HCT116 (cell line): ENCODE measurements around the gene RCAN3. TPM values are rescaled to one million over a fixed set of nuclear protein-coding genes. Genes with fewer than 3 reads are reported as not detected.

ENCODE experiments used
- ATAC-seq: fragments of 200-7000 bp; cut with Tn5 transposase; 2 replicates; pipeline ENCODE4 v1.9.1; 2020; ENCODE audit warnings: mild to moderate bottlenecking, moderate library complexity
- BruUV-seq: library from RNA; stranded (reverse); fragments of 400-500 nt; replicated peaks from 2 replicates; lab custom pipeline; 2021; lab: Mats Ljungman, UMichigan
- CTCF ChIA-PET: fragments of 300-600 bp; sonication (Branson Sonifier 250); formaldehyde crosslinking; loops from one replicate; lab custom pipeline; 2021; ENCODE audit warnings: antibody characterized with exemption; lab: Charles Lee
- POLR2A ChIA-PET: fragments of 300-600, 350-600 bp; sonication (Branson Sonifier 250); formaldehyde crosslinking; loops from one replicate; lab custom pipeline; 2021; ENCODE audit warnings: antibody characterized with exemption; lab: Charles Lee
- RAD21 ChIA-PET, 2 experiments: fragments of 300-600 bp; sonication (Branson Sonifier 250); formaldehyde crosslinking; loops; one replicate each; lab custom pipeline; 2023; ENCODE audit warnings: low total read pairs in 2 of 2; ENCODE audit not compliant: uncharacterized antibody in 2 of 2, unreplicated experiment in 2 of 2, low non-redundant PET in 1 of 2; lab: Charles Lee
- DNase-seq: peaks from one replicate; pipeline ENCODE4 v3.0.0-alpha.2; 2010; ENCODE audit warnings: low read depth, low spot score
- H2AFZ ChIP-seq: fragments of 200-600 bp; shearing (Covaris generic), sonication (generic); 2 replicates; pipeline ENCODE4 v1.6.1; 2017; ENCODE audit warnings: low read depth, mixed run types, mixed read lengths, antibody characterized with exemption, low read length; ENCODE audit not compliant: poor library complexity, severe bottlenecking
- H3K27ac ChIP-seq: 2 replicates; pipeline ENCODE4 v1.5.1; 2012; ENCODE audit warnings: low read depth, low read length
- H3K27me3 ChIP-seq: fragments of 200-600 bp; sonication (generic); 2 replicates; pipeline ENCODE4 v1.6.1; 2016; ENCODE audit warnings: mixed run types, low read length, mixed read lengths; ENCODE audit not compliant: insufficient read depth
- H3K36me3 ChIP-seq, 2 experiments: fragments of 200-500 bp in 1 of 2; fragments of 200-600 bp in 1 of 2; sonication (Bioruptor generic) in 1 of 2; sonication (generic) in 1 of 2; 2 replicates each; pipeline versions ENCODE4 v1.5.1 to v1.6.1; 2014 to 2016; ENCODE audit warnings: low read length in 2 of 2, inconsistent platforms in 1 of 2, mixed read lengths in 1 of 2, mixed run types in 1 of 2; ENCODE audit not compliant: insufficient read depth in 2 of 2, control insufficient read depth in 1 of 2
- H3K4me1 ChIP-seq, 2 experiments: fragments of 200-600 bp in 1 of 2; sonication (generic) in 1 of 2; 2 replicates each; pipeline versions ENCODE4 v1.5.1 to v1.6.1; 2012 to 2017; ENCODE audit warnings: low read length in 2 of 2, inconsistent platforms in 1 of 2, mild to moderate bottlenecking in 1 of 2, mixed read lengths in 1 of 2, mixed run types in 1 of 2, moderate library complexity in 1 of 2; ENCODE audit not compliant: insufficient read depth in 2 of 2, control insufficient read depth in 1 of 2
- H3K4me2 ChIP-seq: fragments of 200-600 bp; sonication (generic); 2 replicates; pipeline ENCODE4 v1.6.1; 2017; ENCODE audit warnings: mixed run types, low read length, mixed read lengths
- H3K4me3 ChIP-seq, 2 experiments: fragments of 200-600 bp in 1 of 2; sonication (generic) in 1 of 2; replicated peaks in 1 of 2; 2 replicates each; pipeline ENCODE4 v1.5.1; 2011 to 2016; ENCODE audit warnings: low read length in 2 of 2, control low read depth in 1 of 2, low read depth in 1 of 2, mild to moderate bottlenecking in 1 of 2, mixed read lengths in 1 of 2, mixed run types in 1 of 2
- H3K79me2 ChIP-seq: fragments of 200-600 bp; sonication (generic); 2 replicates; pipeline ENCODE4 v1.6.1; 2017; ENCODE audit warnings: mild to moderate bottlenecking, mixed run types, low read length, moderate library complexity, mixed read lengths; ENCODE audit not compliant: insufficient read depth
- H3K9ac ChIP-seq: fragments of 200-600 bp; sonication (generic); 2 replicates; pipeline ENCODE4 v1.6.1; 2016; ENCODE audit warnings: low read length, mixed read lengths
- H3K9me2 ChIP-seq: fragments of 200-600 bp; sonication (generic), shearing (Covaris generic); 2 replicates; pipeline ENCODE4 v1.6.1; 2017; ENCODE audit warnings: mixed run types, mild to moderate bottlenecking, moderate library complexity; ENCODE audit not compliant: insufficient read depth
- H3K9me3 ChIP-seq, 2 experiments: fragments of 200-500 bp in 1 of 2; fragments of 200-600 bp in 1 of 2; sonication (Bioruptor generic) in 1 of 2; sonication (generic) in 1 of 2; 2 replicates each; pipeline ENCODE4 v1.6.1; 2014 to 2017; ENCODE audit warnings: low read length in 2 of 2, mixed read lengths in 2 of 2, inconsistent platforms in 1 of 2, low read depth in 1 of 2, mild to moderate bottlenecking in 1 of 2, mixed run types in 1 of 2, moderate library complexity in 1 of 2; ENCODE audit not compliant: control insufficient read depth in 1 of 2, insufficient read depth in 1 of 2
- H4K20me1 ChIP-seq: fragments of 200-600 bp; sonication (generic), shearing (Covaris generic); 2 replicates; pipeline ENCODE4 v1.6.1; 2017; ENCODE audit warnings: mixed run types, mild to moderate bottlenecking, moderate library complexity; ENCODE audit not compliant: insufficient read depth
- CBX3 ChIP-seq: IDR thresholded peaks from 2 replicates; pipeline ENCODE4 v1.6.1; 2012; ENCODE audit warnings: low read depth
- EGR1 ChIP-seq: IDR thresholded peaks from 2 replicates; pipeline ENCODE4 v1.6.1; 2012; ENCODE audit warnings: low read depth
- FOSL1 ChIP-seq: IDR thresholded peaks from 2 replicates; pipeline ENCODE4 v1.6.1; 2012; ENCODE audit warnings: low read depth
- JUND ChIP-seq: IDR thresholded peaks from 2 replicates; pipeline ENCODE4 v1.6.1; 2012
- POLR2A ChIP-seq: IDR thresholded peaks from 2 replicates; pipeline ENCODE4 v1.7.0; 2011; ENCODE audit warnings: borderline replicate concordance; ENCODE audit not compliant: insufficient read depth, insufficient read length; ENCODE audit errors: extremely low read depth
- POLR2AphosphoS5 ChIP-seq: IDR thresholded peaks from 2 replicates; pipeline ENCODE4 v1.6.1; 2011; ENCODE audit warnings: mild to moderate bottlenecking, low read depth, low read length, moderate library complexity
- SIN3A ChIP-seq: IDR thresholded peaks from 2 replicates; pipeline ENCODE4 v1.6.1; 2012; ENCODE audit warnings: low read depth
- ZFX ChIP-seq: fragments of 450-650 bp; IDR thresholded peaks from 2 replicates; pipeline ENCODE4 v1.6.1; 2017
- intact Hi-C: fragments of 100-400 bp; cut with micrococcal nuclease; formaldehyde crosslinking; loops from 2 replicates; pipeline ENCODE4 v1.10.0; 2022
- total RNA-seq: library from RNA; stranded (reverse); gene quantifications from one replicate; pipeline ENCODE4 v1.2.1, GENCODE V29; 2021; ENCODE audit not compliant: unreplicated experiment
- TF ChIP-seq, protein P1 (sequence below): IDR thresholded peaks from 2 replicates; pipeline ENCODE4 v1.6.1; 2012; ENCODE audit warnings: low read depth
- TF ChIP-seq, protein P2 (sequence below): IDR thresholded peaks from 2 replicates; pipeline ENCODE4 v1.6.1; 2011; ENCODE audit warnings: mild to moderate bottlenecking, low read length, moderate library complexity; ENCODE audit not compliant: insufficient replicate concordance; ENCODE audit errors: extremely low read depth

RCAN3 gene
- total RNA-seq, 1 experiment from 2014 or later, result 13.3 TPM

DNA sequence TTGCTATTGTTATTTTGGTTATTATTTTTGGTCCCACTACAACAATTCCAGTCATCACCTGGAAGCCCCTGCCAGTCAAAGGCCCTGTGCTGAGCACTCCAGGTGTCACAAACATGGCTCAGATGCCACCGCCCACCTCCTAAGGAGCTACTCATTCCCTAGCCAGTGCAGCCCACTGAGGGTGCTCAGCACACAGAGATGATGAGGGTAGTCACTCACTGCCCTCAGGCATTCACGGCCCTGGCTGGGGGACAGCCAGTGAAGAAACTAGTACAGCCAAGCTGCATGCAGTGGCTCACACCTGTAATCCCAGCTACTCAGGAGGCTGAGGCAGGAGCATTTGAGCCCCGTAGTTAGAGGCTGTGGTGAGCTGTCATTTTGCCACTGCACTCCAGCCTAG lies 44.8 kb upstream of the RCAN3 start:
- H3K4me2 ChIP-seq, result no peak overlapping the region
- H3K79me2 ChIP-seq, result no peaks in the 10 kb centered on the region
- DNase-seq (no peak), ATAC-seq (no peak)
- H3K9me2 ChIP-seq, result no peaks in the 10 kb centered on the region
- ChIA-PET RAD21 (no interaction called here), POLR2A (no interaction called here), CTCF (no interaction called here)
- H4K20me1 ChIP-seq, result no peaks in the 10 kb centered on the region
- H3K27ac ChIP-seq, result no peak overlapping the region
- no TSS peak for BruUV-seq
- H3K9ac ChIP-seq, result no peak overlapping the region
- H3K4me3 ChIP-seq, result no peak overlapping the region
- H3K9me3 ChIP-seq, result no peaks in the 10 kb centered on the region
- no peak overlapping the region for H2AFZ ChIP-seq
- peaks cover 0 to 8% of the 10 kb centered on the region in 2 experiments; a peak in 2 of 4 replicates for H3K4me1 ChIP-seq
- no peaks in the 10 kb centered on the region for H3K27me3 ChIP-seq
- intact Hi-C loops, result no loop called here
- no peak for TF ChIP-seq SIN3A
- TF ChIP-seq EGR1, result no peak
- TF ChIP-seq, protein P1, sequence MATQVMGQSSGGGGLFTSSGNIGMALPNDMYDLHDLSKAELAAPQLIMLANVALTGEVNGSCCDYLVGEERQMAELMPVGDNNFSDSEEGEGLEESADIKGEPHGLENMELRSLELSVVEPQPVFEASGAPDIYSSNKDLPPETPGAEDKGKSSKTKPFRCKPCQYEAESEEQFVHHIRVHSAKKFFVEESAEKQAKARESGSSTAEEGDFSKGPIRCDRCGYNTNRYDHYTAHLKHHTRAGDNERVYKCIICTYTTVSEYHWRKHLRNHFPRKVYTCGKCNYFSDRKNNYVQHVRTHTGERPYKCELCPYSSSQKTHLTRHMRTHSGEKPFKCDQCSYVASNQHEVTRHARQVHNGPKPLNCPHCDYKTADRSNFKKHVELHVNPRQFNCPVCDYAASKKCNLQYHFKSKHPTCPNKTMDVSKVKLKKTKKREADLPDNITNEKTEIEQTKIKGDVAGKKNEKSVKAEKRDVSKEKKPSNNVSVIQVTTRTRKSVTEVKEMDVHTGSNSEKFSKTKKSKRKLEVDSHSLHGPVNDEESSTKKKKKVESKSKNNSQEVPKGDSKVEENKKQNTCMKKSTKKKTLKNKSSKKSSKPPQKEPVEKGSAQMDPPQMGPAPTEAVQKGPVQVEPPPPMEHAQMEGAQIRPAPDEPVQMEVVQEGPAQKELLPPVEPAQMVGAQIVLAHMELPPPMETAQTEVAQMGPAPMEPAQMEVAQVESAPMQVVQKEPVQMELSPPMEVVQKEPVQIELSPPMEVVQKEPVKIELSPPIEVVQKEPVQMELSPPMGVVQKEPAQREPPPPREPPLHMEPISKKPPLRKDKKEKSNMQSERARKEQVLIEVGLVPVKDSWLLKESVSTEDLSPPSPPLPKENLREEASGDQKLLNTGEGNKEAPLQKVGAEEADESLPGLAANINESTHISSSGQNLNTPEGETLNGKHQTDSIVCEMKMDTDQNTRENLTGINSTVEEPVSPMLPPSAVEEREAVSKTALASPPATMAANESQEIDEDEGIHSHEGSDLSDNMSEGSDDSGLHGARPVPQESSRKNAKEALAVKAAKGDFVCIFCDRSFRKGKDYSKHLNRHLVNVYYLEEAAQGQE, result no peak
- no peak for TF ChIP-seq ZFX
- TF ChIP-seq FOSL1, result no peak
- no peak for TF ChIP-seq POLR2AphosphoS5
- no peak for TF ChIP-seq POLR2A
- TF ChIP-seq, protein P2, sequence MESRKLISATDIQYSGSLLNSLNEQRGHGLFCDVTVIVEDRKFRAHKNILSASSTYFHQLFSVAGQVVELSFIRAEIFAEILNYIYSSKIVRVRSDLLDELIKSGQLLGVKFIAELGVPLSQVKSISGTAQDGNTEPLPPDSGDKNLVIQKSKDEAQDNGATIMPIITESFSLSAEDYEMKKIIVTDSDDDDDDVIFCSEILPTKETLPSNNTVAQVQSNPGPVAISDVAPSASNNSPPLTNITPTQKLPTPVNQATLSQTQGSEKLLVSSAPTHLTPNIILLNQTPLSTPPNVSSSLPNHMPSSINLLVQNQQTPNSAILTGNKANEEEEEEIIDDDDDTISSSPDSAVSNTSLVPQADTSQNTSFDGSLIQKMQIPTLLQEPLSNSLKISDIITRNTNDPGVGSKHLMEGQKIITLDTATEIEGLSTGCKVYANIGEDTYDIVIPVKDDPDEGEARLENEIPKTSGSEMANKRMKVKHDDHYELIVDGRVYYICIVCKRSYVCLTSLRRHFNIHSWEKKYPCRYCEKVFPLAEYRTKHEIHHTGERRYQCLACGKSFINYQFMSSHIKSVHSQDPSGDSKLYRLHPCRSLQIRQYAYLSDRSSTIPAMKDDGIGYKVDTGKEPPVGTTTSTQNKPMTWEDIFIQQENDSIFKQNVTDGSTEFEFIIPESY, result no peak
- no peak for TF ChIP-seq JUND
- no peak for TF ChIP-seq CBX3
- TF ChIP-seq, all 23 proteins: peak for 0
- no peaks in the 10 kb centered on the region for H3K36me3 ChIP-seq
